Spleen (tissue), 7 donors: ENCODE results near the gene TPK1.

Experiments
- POLR2A ChIP-seq, 3 donors: fragments of 450-650 bp; IDR thresholded peaks; one replicate each; pipeline ENCODE4 v1.5.1; 2017; ENCODE audit warnings: antibody characterized with exemption in 3 of 3, mild to moderate bottlenecking in 1 of 3
- POLR2AphosphoS5 ChIP-seq, 3 donors: sonication (generic); formaldehyde crosslinking; IDR thresholded peaks; one replicate each; pipeline ENCODE4 v1.5.1; 2017; ENCODE audit warnings: antibody characterized with exemption in 3 of 3
- TF ChIP-seq, protein P1 (sequence below), 11 experiments: fragments of 200-600 bp in 7 of 11; fragments of 450-650 bp in 4 of 11; sonication (generic) in 4 of 11; IDR thresholded peaks in 8 of 11; conservative IDR thresholded peaks in 3 of 11; 1 replicate in 7 of 11; 2 replicates in 4 of 11; pipeline versions ENCODE4 v1.4.0 to v1.8.0; 2016 to 2021; ENCODE audit warnings: antibody characterized with exemption in 11 of 11, inconsistent platforms in 4 of 11, mild to moderate bottlenecking in 1 of 11
- donor health status: DM: no; HTN: no; CAD: no; lungs with moderate emphysema.
- donor health status: DM: no; HTN: no; CAD: no.
- donor health status: DM: no; HTN: no; CAD: no.

- TF ChIP-seq, protein P1, sequence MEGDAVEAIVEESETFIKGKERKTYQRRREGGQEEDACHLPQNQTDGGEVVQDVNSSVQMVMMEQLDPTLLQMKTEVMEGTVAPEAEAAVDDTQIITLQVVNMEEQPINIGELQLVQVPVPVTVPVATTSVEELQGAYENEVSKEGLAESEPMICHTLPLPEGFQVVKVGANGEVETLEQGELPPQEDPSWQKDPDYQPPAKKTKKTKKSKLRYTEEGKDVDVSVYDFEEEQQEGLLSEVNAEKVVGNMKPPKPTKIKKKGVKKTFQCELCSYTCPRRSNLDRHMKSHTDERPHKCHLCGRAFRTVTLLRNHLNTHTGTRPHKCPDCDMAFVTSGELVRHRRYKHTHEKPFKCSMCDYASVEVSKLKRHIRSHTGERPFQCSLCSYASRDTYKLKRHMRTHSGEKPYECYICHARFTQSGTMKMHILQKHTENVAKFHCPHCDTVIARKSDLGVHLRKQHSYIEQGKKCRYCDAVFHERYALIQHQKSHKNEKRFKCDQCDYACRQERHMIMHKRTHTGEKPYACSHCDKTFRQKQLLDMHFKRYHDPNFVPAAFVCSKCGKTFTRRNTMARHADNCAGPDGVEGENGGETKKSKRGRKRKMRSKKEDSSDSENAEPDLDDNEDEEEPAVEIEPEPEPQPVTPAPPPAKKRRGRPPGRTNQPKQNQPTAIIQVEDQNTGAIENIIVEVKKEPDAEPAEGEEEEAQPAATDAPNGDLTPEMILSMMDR (IDR thresholded peaks at IDR 0.05 in 8 of 11, conservative IDR thresholded peaks at IDR 0.05 in 3 of 11): no peak
- no peak for TF ChIP-seq POLR2AphosphoS5 (IDR thresholded peaks at IDR 0.05)
- TF ChIP-seq POLR2A (IDR thresholded peaks at IDR 0.05): no peak
These were observed 289.1 kb downstream of the TPK1 start for GRCh38 chr7:144546782-144547181.
